Breast epithelium (tissue), 3 donors: ENCODE measurements around the gene ROPN1L.

Experiments
- POLR2A ChIP-seq: fragments of 450-650 bp; IDR thresholded peaks from one replicate; pipeline ENCODE4 v1.6.1; 2016; ENCODE audit warnings: antibody characterized with exemption, mild to moderate bottlenecking, moderate library complexity
- POLR2AphosphoS5 ChIP-seq, 3 donors: sonication (generic); formaldehyde crosslinking; IDR thresholded peaks; one replicate each; pipeline ENCODE4 v1.6.1; 2017; ENCODE audit warnings: antibody characterized with exemption in 3 of 3
- TF ChIP-seq, protein P1 (sequence below), 3 donors: fragments of 450-650 bp; IDR thresholded peaks; one replicate each; pipeline ENCODE4 v1.5.1; 2016 to 2017; ENCODE audit warnings: antibody characterized with exemption in 3 of 3, mild to moderate bottlenecking in 3 of 3, moderate library complexity in 3 of 3

- TF ChIP-seq POLR2A (no peak), POLR2AphosphoS5 (IDR thresholded peaks at IDR 0.05) (no peak)
- TF ChIP-seq, protein P1, sequence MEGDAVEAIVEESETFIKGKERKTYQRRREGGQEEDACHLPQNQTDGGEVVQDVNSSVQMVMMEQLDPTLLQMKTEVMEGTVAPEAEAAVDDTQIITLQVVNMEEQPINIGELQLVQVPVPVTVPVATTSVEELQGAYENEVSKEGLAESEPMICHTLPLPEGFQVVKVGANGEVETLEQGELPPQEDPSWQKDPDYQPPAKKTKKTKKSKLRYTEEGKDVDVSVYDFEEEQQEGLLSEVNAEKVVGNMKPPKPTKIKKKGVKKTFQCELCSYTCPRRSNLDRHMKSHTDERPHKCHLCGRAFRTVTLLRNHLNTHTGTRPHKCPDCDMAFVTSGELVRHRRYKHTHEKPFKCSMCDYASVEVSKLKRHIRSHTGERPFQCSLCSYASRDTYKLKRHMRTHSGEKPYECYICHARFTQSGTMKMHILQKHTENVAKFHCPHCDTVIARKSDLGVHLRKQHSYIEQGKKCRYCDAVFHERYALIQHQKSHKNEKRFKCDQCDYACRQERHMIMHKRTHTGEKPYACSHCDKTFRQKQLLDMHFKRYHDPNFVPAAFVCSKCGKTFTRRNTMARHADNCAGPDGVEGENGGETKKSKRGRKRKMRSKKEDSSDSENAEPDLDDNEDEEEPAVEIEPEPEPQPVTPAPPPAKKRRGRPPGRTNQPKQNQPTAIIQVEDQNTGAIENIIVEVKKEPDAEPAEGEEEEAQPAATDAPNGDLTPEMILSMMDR (IDR thresholded peaks at IDR 0.05): no peak
Measured at GRCh38 chr5:10410662-10411061, 31.0 kb upstream of the ROPN1L start.
